Motor neuron (in vitro differentiated cells): Measurements from ENCODE around the gene ENAH. TPM values are rescaled to one million over a fixed set of nuclear protein-coding genes. Genes with fewer than 3 reads are reported as not detected.
"Not testable (repeated sequence)": the region's sequence is repeated elsewhere in the genome, so short reads cannot be mapped to it uniquely, and the experiment has no call there.

Experiments used
- ATAC-seq, 8 experiments: fragments of 200-7000 bp; cut with Tn5 transposase; replicated peaks in 6 of 8; 2 replicates each; pipeline ENCODE4 v1.8.0; 2021; ENCODE audit warnings: mild to moderate bottlenecking in 8 of 8, moderate library complexity in 8 of 8
- H3K27ac ChIP-seq, 2 donors: fragments of 250-450 bp; sonication (Bioruptor Pico); 2 replicates each; pipeline ENCODE4 v1.9.0; 2021; ENCODE audit warnings: antibody characterized with exemption in 2 of 2, mild to moderate bottlenecking in 2 of 2, moderate library complexity in 1 of 2
- H3K4me1 ChIP-seq, 2 donors: fragments of 250-450 bp; sonication (Bioruptor Pico); replicated peaks in 1 of 2; 2 replicates each; pipeline ENCODE4 v1.6.1; 2021; ENCODE audit warnings: antibody characterized with exemption in 2 of 2, mild to moderate bottlenecking in 2 of 2, moderate library complexity in 1 of 2
- H3K4me3 ChIP-seq, 5 donors: fragments of 250-450 bp; sonication (Bioruptor Pico); 2 replicates each; pipeline ENCODE4 v1.9.0; 2021; ENCODE audit warnings: antibody characterized with exemption in 5 of 5, mild to moderate bottlenecking in 5 of 5, moderate library complexity in 4 of 5
- WGBS, 10 experiments: fragments of 450-650 bp; shearing (Covaris generic); methylation state at CpG; one replicate each; pipeline ENCODE4 v1.0.0; 2022; 5-methylcytosine and 5-hydroxymethylcytosine counted together
- in situ Hi-C, 9 experiments: fragments of 400-800 bp; cut with MboI; loops; one replicate each; pipeline ENCODE4 v1.15.0; 2021; ENCODE audit warnings: low sequenced_read_pairs in 9 of 9, low pct_unique_long_range_greater_than_20kb in 2 of 9; ENCODE audit not compliant: unreplicated experiment in 9 of 9
- total RNA-seq, 8 experiments: library from RNA; unstranded; fragments of 300-600 nt; gene quantifications; 2 replicates each; pipeline versions ENCODE4 v1.2.3 to v1.2.4, GENCODE V29; 2022

The ENAH gene
- total RNA-seq, 8 experiments from 2014 or later: 11.1 to 172 (median 64.9) TPM

DNA sequence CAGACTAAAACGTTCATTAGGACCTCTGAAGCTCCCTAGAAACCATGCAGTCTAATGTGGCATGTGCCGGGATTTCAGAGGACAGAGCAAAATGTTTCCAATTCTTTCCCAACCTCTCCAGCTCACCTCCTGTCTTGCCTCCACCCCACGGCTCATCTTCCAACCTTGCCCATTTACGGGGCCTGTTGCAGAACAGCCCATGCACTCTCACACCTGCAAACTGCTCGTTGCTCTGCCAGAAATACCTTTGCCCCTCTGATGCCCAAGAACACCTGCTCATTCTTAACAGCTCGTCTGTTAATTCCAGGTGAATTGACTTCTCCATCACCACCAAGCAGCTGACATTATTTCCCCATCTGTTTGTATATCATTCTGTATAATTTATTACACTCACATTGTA is 171.2 kb downstream of the ENAH start:
- ATAC-seq: no peak
- WGBS, 10 experiments: 13 to 100% (median 63%) methylated on average over 1 to 6 of the region's 6 CpGs
- Histone ChIP-seq H3K4me3 (no peak overlapping the region), H3K27ac (no peak overlapping the region), H3K4me1 (no peaks in the 10 kb centered on the region)
- in situ Hi-C loops: loop anchor here in 6 of 9 experiments (10.0 to 25.0 kb wide), 3 partner anchors 163 to 506 kb away; partner anchors contain the start of gene SDE2 (in 3 of the 6)

DNA sequence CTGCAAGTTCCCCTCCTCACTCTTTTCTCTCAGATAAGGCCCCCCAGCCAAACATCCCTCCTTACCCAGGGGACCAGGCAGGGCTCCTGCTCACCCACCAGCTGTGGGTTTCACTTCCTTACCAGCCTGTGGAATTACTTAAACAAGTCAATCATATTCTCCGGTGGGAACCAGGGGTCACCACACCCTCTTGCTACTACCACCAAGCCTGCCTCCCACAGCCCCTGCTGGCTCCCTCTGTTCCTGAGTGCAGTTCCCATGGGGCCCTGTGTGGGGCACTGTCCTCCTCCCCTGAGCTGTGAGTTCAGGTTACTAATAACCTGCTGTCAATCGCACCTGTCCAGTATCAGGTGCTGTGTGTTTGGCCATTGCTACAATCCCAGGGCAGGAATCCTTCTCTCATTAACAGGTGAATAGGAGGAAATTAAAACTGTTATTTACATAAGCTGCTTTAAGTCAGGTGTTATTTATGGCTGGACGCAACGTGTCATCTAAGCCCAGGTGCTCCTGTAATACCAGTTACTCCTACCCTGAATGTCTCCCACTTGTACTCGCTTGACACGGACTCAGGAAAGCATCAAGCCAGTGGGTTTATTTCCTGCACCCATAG is 172.0 kb downstream of the ENAH start:
- no peaks in the 10 kb centered on the region for H3K4me1 ChIP-seq
- H3K4me3 ChIP-seq: no peak overlapping the region
- in situ Hi-C loops: loop anchor here in 6 of 9 experiments (10.0 to 25.0 kb wide), 3 partner anchors 164 to 506 kb away; partner anchors contain the start of gene SDE2 (in 3 of the 6)
- WGBS, 10 experiments: 25 to 88% (median 58%) methylated on average over 2 to 6 of the region's 6 CpGs; no CpG with 5 or more reads in 2 of the 10 experiments
- H3K27ac ChIP-seq: no peak overlapping the region
- peak in 5 of 8 experiments; percentile 13 to 51 (median 37) for ATAC-seq

DNA sequence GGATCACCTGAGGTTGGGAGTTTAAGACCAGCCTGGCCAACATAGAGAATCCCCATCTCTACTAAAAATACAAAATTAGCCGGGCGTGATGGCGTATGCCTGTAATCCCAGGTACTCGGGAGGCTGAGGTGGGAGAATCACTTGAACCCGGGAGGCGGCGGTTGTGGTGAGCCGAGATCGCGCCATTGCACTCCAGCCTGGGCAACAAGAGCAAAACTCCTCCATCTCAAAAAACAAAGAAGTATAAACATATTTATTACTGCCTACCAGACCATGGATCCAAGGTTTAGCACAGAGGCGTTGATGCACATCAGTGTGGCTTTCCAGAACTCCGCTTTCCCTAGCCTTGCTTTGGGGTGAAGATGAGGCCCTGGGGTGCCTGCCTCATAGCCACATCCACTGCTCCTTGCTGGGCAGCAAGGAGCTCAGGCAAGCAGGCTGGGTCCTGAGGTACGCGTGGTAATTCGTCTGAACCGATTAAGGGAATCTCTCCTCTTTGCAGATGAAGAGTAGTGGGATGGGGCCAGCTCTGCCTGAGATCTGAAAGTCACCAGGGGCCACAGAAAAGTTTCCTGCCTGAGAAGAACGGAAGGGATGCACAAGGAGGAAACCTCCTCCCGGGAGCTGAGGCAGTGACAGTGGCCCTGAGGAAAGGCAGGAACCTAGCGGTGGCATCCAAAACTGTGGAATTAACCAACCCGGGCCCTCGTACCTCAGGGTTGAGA is 172.8 kb downstream of the ENAH start:
- in situ Hi-C loops: loop anchor here (5.0 to 25.0 kb wide), 8 partner anchors 165 to 507 kb away; partner anchors contain the start of genes SDE2 (in 3 of the 9) and SRP9 (in 3 of the 9)

DNA sequence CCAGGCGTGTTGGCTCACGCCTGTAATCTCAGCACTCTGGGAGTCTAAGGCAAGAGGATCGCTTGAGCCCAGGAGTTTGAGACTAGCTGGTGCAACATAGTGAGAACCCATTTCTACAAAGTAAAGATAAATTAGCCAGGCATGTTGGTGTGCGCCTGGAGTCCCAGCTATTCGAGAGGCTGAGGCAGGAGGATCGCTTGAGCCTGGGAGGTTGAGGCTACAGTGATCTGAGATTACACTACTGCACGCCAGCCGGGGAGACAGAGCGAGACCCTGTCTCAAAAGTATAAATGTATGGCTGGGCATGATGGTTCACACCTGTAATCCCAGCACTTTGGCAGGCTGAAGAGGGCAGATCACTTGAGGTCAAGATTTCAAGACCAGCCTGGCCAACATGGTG is 173.6 kb downstream of the ENAH start:
- no peak for ATAC-seq
- no peaks in the 10 kb centered on the region for H3K4me1 ChIP-seq
- 0 to 100% (median 87%) methylated on average over 1 to 9 of the region's 9 CpGs; no CpG with 5 or more reads in 2 of the 10 experiments for WGBS, 10 experiments
- no peak overlapping the region for H3K27ac ChIP-seq
- in situ Hi-C loops: loop anchor here (5.0 to 25.0 kb wide), 7 partner anchors 283 to 508 kb away; partner anchors contain the start of genes SDE2 (in 3 of the 9) and SRP9 (in 3 of the 9)
- no peak overlapping the region for H3K4me3 ChIP-seq

More for the DNA sequence above, 172.8 kb downstream of the ENAH start:
- H3K4me3 ChIP-seq: no peak overlapping the region
- no peak for ATAC-seq
- H3K27ac ChIP-seq: no peak overlapping the region
- WGBS, 10 experiments: 81 to 100% (median 92%) methylated on average over 2 to 21 of the region's 21 CpGs
- H3K4me1 ChIP-seq: no peaks in the 10 kb centered on the region

DNA sequence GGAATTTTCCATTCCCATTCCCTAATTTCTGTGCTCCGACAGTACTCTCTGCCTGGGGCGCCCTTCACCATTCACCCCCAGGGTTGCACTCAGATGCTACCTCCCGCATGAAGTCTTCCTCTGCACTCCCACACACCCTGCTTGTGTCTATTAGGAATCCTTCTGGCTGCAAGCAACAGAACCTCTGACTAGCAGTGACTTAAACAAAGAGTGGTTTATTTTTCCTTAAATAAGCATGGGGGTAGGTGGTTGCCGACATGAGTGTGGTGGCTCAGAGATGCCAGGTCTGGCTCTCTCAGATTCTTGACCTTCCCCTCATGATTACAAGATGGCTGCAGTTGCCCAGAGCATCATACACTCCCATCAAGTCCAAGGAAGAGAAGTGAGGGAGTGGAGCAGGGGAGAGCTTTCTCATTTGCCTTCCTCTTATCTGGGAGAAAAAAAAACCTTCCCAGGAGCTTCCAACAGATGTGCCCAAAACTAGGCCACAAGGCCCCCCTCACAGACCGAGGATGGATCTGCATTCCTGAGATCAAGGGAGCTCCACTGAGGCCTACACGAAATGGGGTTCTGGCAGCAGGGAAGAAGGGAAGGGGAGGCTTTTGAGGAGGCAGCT is 175.5 kb downstream of the ENAH start:
- Histone ChIP-seq H3K4me3 (no peak overlapping the region), H3K4me1 (peaks cover 7 to 8% of the 10 kb centered on the region in 2 donors), H3K27ac (no peak overlapping the region)
- ATAC-seq: no peak
- in situ Hi-C loops: loop anchor here (5.0 to 25.0 kb wide), 7 partner anchors 285 to 510 kb away; partner anchors contain the start of genes SDE2 (in 3 of the 9) and SRP9 (in 3 of the 9)
- WGBS, 10 experiments: 76 to 100% (median 91%) methylated on average over 1 to 5 of the region's 6 CpGs; no CpG with 5 or more reads in 1 of the 10 experiments

DNA sequence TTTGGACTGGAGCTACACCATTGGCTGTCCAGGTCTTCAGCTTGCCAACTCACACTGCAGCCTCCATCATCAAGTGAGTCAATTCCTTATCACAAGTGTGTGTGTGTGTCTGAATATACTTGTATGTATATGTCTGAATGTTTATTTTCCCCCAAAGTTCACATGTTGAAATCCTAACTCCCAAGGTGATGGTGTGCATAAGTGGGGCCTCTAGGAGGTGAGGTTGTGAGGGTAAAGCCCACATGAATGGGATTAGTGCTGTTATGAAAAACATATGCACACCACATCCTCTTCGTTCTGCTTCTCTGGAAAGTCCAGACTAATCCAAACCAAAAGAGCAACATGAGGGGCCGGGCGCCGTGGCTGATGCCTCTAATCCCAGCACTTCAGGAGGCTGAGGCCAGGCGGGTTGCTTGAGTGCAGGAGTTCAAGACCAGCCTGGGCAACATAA is 176.4 kb downstream of the ENAH start:
- in situ Hi-C loops: loop anchor here (5.0 to 25.0 kb wide), 7 partner anchors 286 to 511 kb away; partner anchors contain the start of genes SDE2 (in 3 of the 9) and SRP9 (in 3 of the 9)

DNA sequence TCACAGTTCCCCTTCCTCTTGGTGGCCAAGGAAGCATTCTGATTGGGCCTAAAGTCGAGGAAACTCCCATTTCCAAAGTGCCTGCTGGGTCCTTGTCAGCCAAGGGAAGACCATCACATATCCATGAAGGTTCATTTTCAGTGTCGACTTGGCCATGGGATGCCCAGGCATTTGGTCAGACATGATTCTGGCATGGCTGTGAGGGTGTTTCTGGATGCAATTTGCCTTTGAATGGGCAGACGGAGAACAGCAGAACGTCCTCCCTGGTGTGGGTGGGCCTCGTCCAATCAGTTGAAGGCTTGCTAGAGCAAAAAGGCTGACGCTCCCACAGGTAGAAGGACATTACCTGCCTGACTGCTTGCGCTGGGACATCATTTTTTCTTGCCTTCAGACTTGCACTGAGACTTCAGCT is 176.8 kb downstream of the ENAH start:
- 40 to 88% (median 77%) methylated on average over 1 to 6 of the region's 7 CpGs; no CpG with 5 or more reads in 2 of the 10 experiments for WGBS, 10 experiments
- Histone ChIP-seq H3K4me1 (peaks cover 7 to 8% of the 10 kb centered on the region in 2 donors), H3K27ac (no peak overlapping the region), H3K4me3 (no peak overlapping the region)
- in situ Hi-C loops: loop anchor here (5.0 to 25.0 kb wide), 7 partner anchors 286 to 511 kb away; partner anchors contain the start of genes SDE2 (in 3 of the 9) and SRP9 (in 3 of the 9)
- no peak for ATAC-seq

More for the DNA sequence above, 176.4 kb downstream of the ENAH start:
- no peak for ATAC-seq
- no peak overlapping the region for H3K27ac ChIP-seq
- H3K4me3 ChIP-seq: no peak overlapping the region
- 42 to 97% (median 78%) methylated on average over 1 to 5 of the region's 5 CpGs; no CpG with 5 or more reads in 3 of the 10 experiments for WGBS, 10 experiments
- H3K4me1 ChIP-seq: peaks cover 7 to 8% of the 10 kb centered on the region in 2 donors

DNA sequence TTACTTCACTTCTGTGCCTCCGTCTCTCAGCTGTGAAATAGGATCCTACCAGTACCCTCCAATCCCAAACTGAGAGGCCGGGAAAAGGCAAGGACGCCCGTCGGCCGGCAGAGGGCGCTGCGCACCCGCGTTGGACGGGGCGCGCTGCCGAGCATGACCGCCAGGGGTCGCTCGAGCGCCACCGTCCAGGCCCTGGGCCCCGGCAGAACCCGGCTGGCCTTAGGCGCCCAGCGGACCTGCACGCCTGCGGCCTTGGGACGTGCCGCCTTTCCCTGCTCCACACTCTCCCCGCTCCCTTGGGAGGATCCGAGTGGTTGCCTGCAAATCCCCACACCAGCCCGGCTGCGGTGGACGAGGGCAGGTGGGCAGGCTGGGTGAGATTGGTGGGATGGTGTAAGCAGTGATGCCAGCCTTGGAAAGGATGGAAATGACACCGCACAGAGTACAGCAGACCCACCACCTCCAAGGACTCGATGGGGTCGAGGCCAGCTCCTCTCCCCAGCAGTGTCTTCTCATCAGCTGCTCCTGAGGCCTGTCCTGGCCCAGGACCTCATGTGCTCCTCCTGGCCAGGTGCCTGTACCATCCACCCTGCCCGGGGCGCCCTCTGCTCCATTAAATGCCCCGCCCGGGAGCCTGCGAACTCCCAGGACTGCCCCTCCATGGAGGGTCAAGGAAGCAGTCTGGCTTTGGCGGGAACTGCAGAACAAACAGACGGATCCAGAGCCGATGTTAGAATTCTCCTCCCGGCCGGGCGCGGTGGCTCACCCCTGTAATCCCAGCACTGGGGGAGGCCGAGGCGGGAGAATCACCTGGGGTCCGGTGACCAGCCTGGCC is 177.7 kb downstream of the ENAH start:
- Histone ChIP-seq H3K27ac (no peak overlapping the region), H3K4me1 (peaks cover 7 to 8% of the 10 kb centered on the region in 2 donors), H3K4me3 (no peak overlapping the region)
- in situ Hi-C loops: loop anchor here (5.0 to 25.0 kb wide), 7 partner anchors 287 to 512 kb away; partner anchors contain the start of genes SDE2 (in 3 of the 9) and SRP9 (in 3 of the 9)
- ATAC-seq: peak; percentile 81 to 92 (median 89)
- 4 to 96% (median 27%) methylated on average over 3 to 28 of the region's 50 CpGs; no CpG with 5 or more reads in 3 of the 10 experiments for WGBS, 10 experiments

DNA sequence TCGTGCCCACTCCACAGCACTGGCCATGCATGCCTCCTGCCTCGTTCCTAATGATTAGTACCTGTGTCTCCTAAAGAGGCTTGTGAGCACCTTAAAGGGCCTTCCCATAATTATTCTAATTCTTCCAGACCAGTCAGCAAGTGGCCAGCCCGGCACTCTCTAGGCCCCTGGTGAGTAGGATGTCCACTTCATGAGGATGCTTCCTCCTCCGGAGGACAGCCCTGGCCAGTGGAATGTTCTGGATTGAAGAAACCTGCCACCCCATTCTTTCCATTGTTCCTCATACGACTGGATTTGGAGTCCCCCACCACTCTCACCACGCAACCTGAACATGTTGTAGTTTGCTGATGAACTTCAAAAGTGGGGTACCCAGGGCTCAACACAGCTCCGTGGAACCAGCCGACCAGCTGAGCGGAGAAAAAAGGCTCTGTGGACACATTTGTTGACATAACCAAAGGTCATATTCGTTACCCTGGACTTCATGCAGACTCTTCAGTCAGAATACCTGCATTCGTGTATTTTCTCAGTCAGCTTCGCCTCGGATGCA is 178.4 kb downstream of the ENAH start:
- WGBS, 10 experiments: 10 to 100% (median 41%) methylated on average over 1 to 10 of the region's 13 CpGs
- ATAC-seq: peak in 3 of 8 experiments; percentile 1 to 16 (median 3)
- in situ Hi-C loops: loop anchor here in 8 of 9 experiments (10.0 kb wide), 4 partner anchors 290 to 510 kb away; partner anchors contain the start of gene SRP9 (in 3 of the 8)
- Histone ChIP-seq H3K4me1 (peaks cover 7 to 8% of the 10 kb centered on the region in 2 donors), H3K27ac (no peak overlapping the region), H3K4me3 (no peak overlapping the region)

DNA sequence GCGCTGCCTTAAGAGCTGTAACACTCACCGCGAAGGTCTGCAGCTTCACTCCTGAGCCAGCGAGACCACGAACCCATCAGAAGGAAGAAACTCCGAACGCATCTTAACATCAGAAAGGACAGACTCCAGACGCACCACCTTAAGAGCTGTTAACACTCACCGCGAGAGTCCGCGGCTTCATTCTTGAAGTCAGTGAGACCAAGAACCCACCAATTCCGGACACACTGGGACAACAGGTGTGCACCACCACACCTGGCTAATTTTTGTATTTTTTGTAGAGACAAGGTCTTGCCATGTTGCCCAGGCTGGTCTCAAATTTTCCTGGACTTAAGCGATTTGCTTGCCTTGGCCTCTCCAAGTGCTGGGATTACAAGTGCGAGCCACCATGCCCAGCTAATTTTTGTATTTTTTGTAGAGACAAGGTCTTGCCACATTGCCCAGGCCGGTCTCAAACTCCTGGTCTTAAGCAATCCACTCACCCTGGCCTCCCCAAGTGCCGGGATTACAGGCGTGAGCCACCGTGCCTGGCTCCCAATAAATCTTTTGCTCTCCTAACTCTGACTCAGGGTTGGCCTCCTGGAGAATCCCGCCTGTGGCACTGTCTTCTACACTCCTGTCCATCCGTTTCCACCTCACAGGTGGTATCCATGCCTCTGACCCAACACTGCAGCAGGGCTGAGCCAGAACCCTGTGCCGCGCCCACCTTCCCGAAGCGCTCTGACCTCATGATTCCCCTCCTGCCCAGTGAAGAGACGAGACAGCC is 179.1 kb downstream of the ENAH start:
- H3K27ac ChIP-seq: peak overlapping the region in 1 of 2 donors; percentile 68
- not testable (repeated sequence) for H3K4me3 ChIP-seq, H3K4me1 ChIP-seq
- 69 to 100% (median 95%) methylated on average over 2 to 16 of the region's 26 CpGs; no CpG with 5 or more reads in 1 of the 10 experiments for WGBS, 10 experiments
- in situ Hi-C loops: loop anchor here in 8 of 9 experiments (10.0 kb wide), 4 partner anchors 291 to 511 kb away; partner anchors contain the start of gene SRP9 (in 3 of the 8)
- ATAC-seq: peak in 2 of 8 experiments; percentile 9 to 22

DNA sequence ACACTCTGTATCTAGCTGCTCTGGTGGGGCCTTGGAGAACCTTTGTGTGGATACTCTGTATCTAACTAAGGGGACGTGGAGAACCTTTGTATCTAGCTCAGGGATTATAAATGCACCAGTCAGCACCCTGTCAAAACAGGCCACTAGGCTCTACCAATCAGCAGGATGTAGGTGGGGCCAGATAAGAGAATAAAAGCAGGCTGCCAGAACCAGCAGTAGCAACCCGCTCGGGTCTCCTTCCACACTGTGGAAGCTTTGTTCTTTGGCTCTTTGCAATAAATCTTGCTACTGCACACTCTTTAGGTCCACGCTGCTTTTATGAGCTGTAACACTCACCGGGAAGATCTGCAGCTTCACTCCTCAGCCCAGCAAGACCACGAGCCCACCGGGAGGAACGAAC is 179.7 kb downstream of the ENAH start:
- not testable (repeated sequence) for H3K4me1 ChIP-seq, H3K4me3 ChIP-seq, ATAC-seq
- in situ Hi-C loops: loop anchor here in 8 of 9 experiments (10.0 kb wide), 4 partner anchors 292 to 512 kb away; partner anchors contain the start of gene SRP9 (in 3 of the 8)
- peak overlapping the region; percentile 32 to 68 for H3K27ac ChIP-seq
- 32 to 67% methylated on average over 6 of the region's 8 CpGs; no CpG with 5 or more reads in 8 of the 10 experiments for WGBS, 10 experiments
